GM18861 (cell line): Measurements from ENCODE around the gene MICU1.
"Not testable (repeated sequence)": the region's sequence is repeated elsewhere in the genome, so short reads cannot be mapped to it uniquely, and the experiment has no call there.

Source experiments
- ATAC-seq: cut with Tn5 transposase; IDR thresholded peaks from one replicate; pipeline ENCODE4 v1.9.1; 2021; ENCODE audit not compliant: unreplicated experiment

The MICU1 gene

DNA sequence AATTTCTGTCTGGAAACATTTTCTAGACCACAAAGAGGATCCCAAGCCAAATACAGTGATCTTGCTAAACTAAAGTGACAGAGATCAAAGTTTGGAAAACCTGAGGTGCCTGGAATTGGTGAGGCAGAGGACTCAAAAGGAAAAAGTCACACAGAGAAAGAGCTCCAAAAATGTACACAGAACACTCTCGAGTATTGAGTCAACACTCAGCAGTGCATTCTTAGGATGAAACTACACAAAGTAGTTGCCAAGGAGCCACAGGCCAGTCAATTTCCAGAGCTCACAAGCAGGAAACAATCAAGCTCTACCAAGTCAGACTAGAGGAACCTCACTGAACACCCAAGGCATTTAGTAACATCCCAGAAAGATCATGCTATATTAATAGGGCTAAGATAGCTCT lies 61.3 kb downstream of the MICU1 start:
- no peak for ATAC-seq

- ATAC-seq, result peak; percentile 59
Observed at GRCh38 chr10:72563327-72563932, 62.4 kb downstream of the MICU1 start.

DNA sequence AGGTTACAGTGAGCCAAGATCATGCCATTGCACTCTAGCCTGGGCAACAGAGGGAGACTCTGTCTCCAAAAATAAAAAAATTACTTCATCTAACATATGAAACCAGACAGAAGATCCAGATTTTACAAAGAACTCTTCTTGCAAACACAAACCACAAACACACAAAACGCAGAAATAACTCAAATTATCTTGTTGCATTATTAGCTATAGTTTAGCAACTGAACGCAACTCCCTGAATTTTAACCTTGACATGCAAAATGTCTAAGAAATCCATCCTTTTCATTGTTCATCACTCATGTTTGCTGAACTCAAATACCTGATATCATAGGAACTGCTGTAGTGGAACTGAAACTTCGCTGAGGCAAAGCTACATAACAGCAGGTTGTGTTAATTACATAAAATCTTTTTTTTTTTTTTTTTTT lies 64.1 kb downstream of the MICU1 start:
- no peak for ATAC-seq

- ATAC-seq, result no peak
Observed at GRCh38 chr10:72557362-72557761, 68.5 kb downstream of the MICU1 start.

GRCh38 chr10:72552857-72553256 lies 73.0 kb downstream of the MICU1 start:
- ATAC-seq, result no peak

GRCh38 chr10:72550239-72550638 lies 75.6 kb downstream of the MICU1 start:
- no peak for ATAC-seq

DNA sequence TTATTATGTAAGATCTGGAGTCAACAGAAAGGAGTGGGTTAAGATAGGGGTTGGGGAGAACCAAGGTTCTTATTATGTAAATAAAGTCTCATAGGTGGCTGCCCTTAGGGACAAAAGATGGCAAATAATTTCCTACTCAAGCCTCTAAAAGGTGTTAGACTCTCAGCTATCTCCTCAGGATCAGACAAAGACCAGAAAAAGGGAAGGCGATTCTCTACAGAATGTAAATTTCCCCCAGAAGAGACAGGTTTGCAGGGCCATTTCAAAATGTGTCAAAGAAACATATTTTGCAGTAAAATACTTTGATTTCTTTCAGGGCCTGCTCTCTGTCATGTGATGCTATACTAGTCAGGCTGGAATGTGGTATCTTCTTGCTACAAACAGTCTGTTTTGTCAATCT lies 80.3 kb downstream of the MICU1 start:
- ATAC-seq, result no peak

GRCh38 chr10:72543855-72544254 lies 82.0 kb downstream of the MICU1 start:
- ATAC-seq, result not testable (repeated sequence)

- no peak for ATAC-seq
Observed at GRCh38 chr10:72542396-72542815, 83.5 kb downstream of the MICU1 start.

- ATAC-seq, result no peak
Observed at GRCh38 chr10:72541337-72541736, 84.5 kb downstream of the MICU1 start.

- ATAC-seq, result no peak
Observed at GRCh38 chr10:72540193-72540807, 85.6 kb downstream of the MICU1 start.

GRCh38 chr10:72539137-72539536 lies 86.7 kb downstream of the MICU1 start:
- no peak for ATAC-seq

GRCh38 chr10:72525689-72526088 lies 100.2 kb downstream of the MICU1 start:
- ATAC-seq, result no peak

GRCh38 chr10:72525277-72525676 lies 100.6 kb downstream of the MICU1 start:
- ATAC-seq, result no peak

DNA sequence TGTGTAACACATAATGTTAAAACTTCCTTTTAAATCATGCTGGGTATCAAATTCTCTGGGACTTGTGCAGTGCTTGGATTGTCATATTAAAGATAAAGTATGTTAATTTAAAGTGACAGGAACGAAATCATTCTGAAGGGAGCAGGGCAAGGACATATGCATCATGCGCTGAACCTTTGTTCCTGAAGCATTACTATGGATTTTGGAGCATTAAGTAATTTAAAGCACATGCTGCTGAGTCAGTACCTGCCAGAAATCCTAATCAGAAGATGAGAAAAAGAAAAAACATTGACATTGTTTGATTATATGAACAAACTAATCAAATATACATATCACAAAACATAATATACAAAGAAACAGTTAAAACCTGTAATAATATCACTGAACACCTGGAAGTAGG lies 101.4 kb downstream of the MICU1 start:
- no peak for ATAC-seq

DNA sequence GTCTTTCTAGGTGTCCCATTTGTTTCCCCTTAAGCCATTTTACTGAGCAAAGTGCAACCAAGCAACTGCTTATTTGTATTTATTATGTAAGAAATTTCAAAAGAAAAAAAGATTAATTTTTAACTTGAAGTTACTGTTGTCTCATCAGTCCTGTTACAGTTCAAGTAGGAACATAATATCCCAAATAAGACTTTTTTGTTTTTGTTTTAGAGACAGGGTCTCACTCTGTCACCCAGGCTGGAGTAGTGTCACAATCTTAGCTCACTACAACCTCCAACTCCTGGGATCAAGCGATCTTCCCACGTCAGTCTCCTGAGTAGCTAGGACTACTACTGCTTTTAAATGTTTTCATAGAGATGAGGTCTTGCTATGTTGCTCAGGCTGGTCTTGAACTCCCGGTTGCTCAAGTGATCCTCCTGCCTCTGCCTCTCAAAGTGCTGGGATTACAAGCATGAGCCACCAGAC lies 101.9 kb downstream of the MICU1 start:
- no peak for ATAC-seq

GRCh38 chr10:72523062-72523461 lies 102.8 kb downstream of the MICU1 start:
- ATAC-seq, result no peak

DNA sequence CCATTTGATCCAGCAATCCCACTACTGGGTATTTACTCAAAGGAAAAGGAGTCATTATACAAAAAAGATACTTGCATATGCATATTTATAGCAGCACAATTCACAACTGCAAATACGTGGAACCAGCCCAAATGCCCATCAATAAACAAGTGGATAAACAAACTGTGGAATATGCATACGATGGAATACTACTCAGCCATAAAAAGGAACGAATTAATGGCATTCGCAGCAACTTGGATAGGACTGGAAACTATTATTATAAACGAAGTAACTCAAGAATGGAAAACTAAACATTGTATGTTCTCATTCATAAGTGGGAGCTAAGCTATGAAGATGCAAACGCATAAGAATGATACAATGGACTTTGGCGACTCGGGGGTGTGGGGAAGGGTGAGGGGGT lies 108.6 kb downstream of the MICU1 start:
- no peak for ATAC-seq

- ATAC-seq, result no peak
Observed at GRCh38 chr10:72515455-72515854, 110.4 kb downstream of the MICU1 start.

DNA sequence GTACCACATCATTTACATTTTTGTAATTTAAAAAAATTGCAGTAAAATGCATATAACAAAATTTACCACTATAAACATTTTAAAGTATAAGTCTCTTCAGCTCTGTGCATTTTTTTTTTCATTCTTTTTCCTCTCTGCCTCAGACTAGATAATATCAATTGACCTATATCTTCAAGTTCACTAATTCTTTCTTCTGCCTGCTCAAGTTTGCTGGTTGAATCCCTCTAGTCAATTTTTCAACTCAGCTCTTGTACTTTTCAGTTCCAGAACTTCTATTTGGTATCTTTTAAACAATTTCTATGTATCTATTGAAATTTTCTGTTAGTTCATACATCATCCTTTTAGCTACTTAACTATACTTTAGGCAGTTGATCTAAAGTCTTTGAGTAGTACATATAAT lies 112.0 kb downstream of the MICU1 start:
- no peak for ATAC-seq

- ATAC-seq, result no peak
Observed at GRCh38 chr10:72511459-72511858, 114.4 kb downstream of the MICU1 start.

- ATAC-seq, result no peak
Observed at GRCh38 chr10:72509941-72510340, 115.9 kb downstream of the MICU1 start.
